GM23338 (cell line): ENCODE data around the gene TMC3. TPM values are rescaled to one million over a fixed set of nuclear protein-coding genes. Genes with fewer than 3 reads are reported as not detected.

Experiments used
- ATAC-seq: fragments of 200-7000 bp; cut with Tn5 transposase; 3 replicates; pipeline ENCODE4 v1.9.1; 2020
- DNase-seq: peaks from one replicate; pipeline ENCODE4 v3.0.0-alpha.2; 2015; ENCODE audit warnings: low spot score
- H2AFZ ChIP-seq: fragments of 200-600 bp; sonication (generic); 2 replicates; pipeline ENCODE4 v1.8.0; 2016; ENCODE audit warnings: antibody characterized with exemption, mild to moderate bottlenecking, moderate library complexity
- H3F3A ChIP-seq: fragments of 200-600 bp; sonication (generic); replicated peaks from 2 replicates; pipeline ENCODE4 v1.8.0; 2017; ENCODE audit warnings: antibody characterized with exemption, mixed run types, low read depth
- H3K27ac ChIP-seq: fragments of 200-600 bp; sonication (generic); 2 replicates; pipeline ENCODE4 v1.6.1; 2016; ENCODE audit warnings: low read depth
- H3K27me3 ChIP-seq: fragments of 200-600 bp; sonication (generic); 2 replicates; pipeline ENCODE4 v1.8.0; 2016; ENCODE audit warnings: mild to moderate bottlenecking, mixed run types, moderate library complexity; ENCODE audit not compliant: insufficient read depth
- H3K36me3 ChIP-seq: fragments of 200-600 bp; sonication (generic); 2 replicates; pipeline ENCODE4 v1.8.0; 2016; ENCODE audit warnings: mild to moderate bottlenecking; ENCODE audit not compliant: insufficient read depth
- H3K4me1 ChIP-seq: fragments of 200-600 bp; sonication (generic); 2 replicates; pipeline ENCODE4 v1.8.0; 2016; ENCODE audit warnings: mild to moderate bottlenecking, moderate library complexity; ENCODE audit not compliant: insufficient read depth
- H3K4me2 ChIP-seq: fragments of 200-600 bp; sonication (generic); 2 replicates; pipeline ENCODE4 v1.7.1; 2017; ENCODE audit warnings: mixed run types
- H3K4me3 ChIP-seq: fragments of 200-600 bp; sonication (generic); 2 replicates; pipeline ENCODE4 v1.6.1; 2016; ENCODE audit warnings: mixed run types
- H3K79me2 ChIP-seq: fragments of 200-600 bp; sonication (generic); replicated peaks from 2 replicates; pipeline ENCODE4 v1.8.0; 2017; ENCODE audit warnings: mild to moderate bottlenecking; ENCODE audit not compliant: insufficient read depth
- H3K9me2 ChIP-seq: fragments of 200-600 bp; sonication (generic); 2 replicates; pipeline ENCODE4 v1.8.0; 2017; ENCODE audit not compliant: insufficient read depth
- H4K20me1 ChIP-seq: fragments of 200-600 bp; sonication (generic); replicated peaks from 2 replicates; pipeline ENCODE4 v1.8.0; 2017; ENCODE audit warnings: mild to moderate bottlenecking; ENCODE audit not compliant: insufficient read depth
- H3K27ac Mint-ChIP-seq: 2 replicates; pipeline ENCODE4 v1.8.0; 2020; ENCODE audit warnings: inconsistent platforms, mild to moderate bottlenecking, moderate library complexity, mixed read lengths
- H3K27me3 Mint-ChIP-seq: 3 replicates; pipeline ENCODE4 v1.8.0; 2022; ENCODE audit warnings: low read depth, mild to moderate bottlenecking, moderate library complexity, mixed read lengths, inconsistent platforms; ENCODE audit not compliant: insufficient read depth, poor library complexity
- H3K36me3 Mint-ChIP-seq: 3 replicates; pipeline ENCODE4 v1.8.0; 2021; ENCODE audit warnings: low read depth, mild to moderate bottlenecking, inconsistent platforms, moderate library complexity, mixed read lengths
- H3K4me1 Mint-ChIP-seq: 3 replicates; pipeline ENCODE4 v1.8.0; 2020; ENCODE audit warnings: mild to moderate bottlenecking, inconsistent platforms, mixed read lengths
- H3K4me3 Mint-ChIP-seq: 3 replicates; pipeline ENCODE4 v1.8.0; 2021; ENCODE audit warnings: moderate library complexity, mild to moderate bottlenecking, inconsistent platforms, mixed read lengths
- H3K9me3 Mint-ChIP-seq: 3 replicates; pipeline ENCODE4 v1.8.0; 2020; ENCODE audit warnings: moderate library complexity, mild to moderate bottlenecking, inconsistent platforms, mixed read lengths
- CREB1 ChIP-seq: fragments of 250-450 bp; sonication (Bioruptor Pico); IDR thresholded peaks from 2 replicates; pipeline ENCODE4 v1.5.0; 2020; ENCODE audit warnings: low read depth, mild to moderate bottlenecking, moderate library complexity
- CTCF ChIP-seq, 2 experiments: fragments of 200-600 bp in 1 of 2; sonication (generic) in 1 of 2; conservative IDR thresholded peaks; 2 replicates each; pipeline versions ENCODE4 v1.5.1 to v1.6.1; 2016 to 2017; ENCODE audit warnings: antibody characterized with exemption in 2 of 2, low read depth in 2 of 2, mild to moderate bottlenecking in 2 of 2, moderate library complexity in 1 of 2
- ZNF331 ChIP-seq: fragments of 250-450 bp; sonication (Bioruptor Pico); IDR thresholded peaks from 2 replicates; pipeline ENCODE4 v1.5.0; 2020; ENCODE audit warnings: low read depth, mild to moderate bottlenecking, moderate library complexity
- ZNF462 ChIP-seq: fragments of 250-450 bp; sonication (Bioruptor Pico); IDR thresholded peaks from 2 replicates; pipeline ENCODE4 v1.5.0; 2020; ENCODE audit warnings: mild to moderate bottlenecking, moderate library complexity
- polyA plus RNA-seq: library from polyadenylated mRNA; unstranded; fragments of >200 nt; fragmentation: Nextera tagmentation; extraction: Ambion mirVana; gene quantifications from 2 replicates; pipeline ENCODE4 v1.2.1, GENCODE V29; 2016
- total RNA-seq: library from RNA; depleted of rRNA; stranded (reverse); fragments of >200 nt; shearing (Covaris generic); gene quantifications from 2 replicates; pipeline ENCODE4 v1.2.3, GENCODE V29; 2014

TMC3 gene
- total and polyA plus RNA-seq, 2 experiments from 2014 or later, result 0.10 TPM; not detected in 1

- Histone ChIP-seq H3K4me2 (peak overlapping the region; percentile 36), H3K27me3 (no peaks in the 10 kb centered on the region), H3K4me3 (peak overlapping the region; percentile 12; the same call in 1 of the 2 replicates), H2AFZ (peak overlapping the region; percentile 2), H3K27ac (no peak overlapping the region), H3F3A (no peaks in the 10 kb centered on the region), H4K20me1 (no peaks in the 10 kb centered on the region), H3K9me2 (no peaks in the 10 kb centered on the region), H3K4me1 (peaks cover 11% of the 10 kb centered on the region), H3K36me3 (no peaks in the 10 kb centered on the region), H3K79me2 (no peaks in the 10 kb centered on the region)
- H3K4me3 Mint-ChIP-seq, result peak overlapping the region; percentile 62
- H3K36me3 Mint-ChIP-seq, result no peaks in the 10 kb centered on the region
- H3K27ac Mint-ChIP-seq, result peak overlapping the region; percentile 90
- no peak for DNase-seq
- TF ChIP-seq ZNF331 (CRISPR knock-in tag), result no peak
- no peak for TF ChIP-seq CTCF (conservative IDR thresholded peaks at IDR 0.05; ENCODE audit: low read depth in 2 of 2)
- TF ChIP-seq CREB1, result no peak
- no peak for TF ChIP-seq ZNF462
- H3K4me1 Mint-ChIP-seq, result peaks cover 18% of the 10 kb centered on the region
- H3K9me3 Mint-ChIP-seq, result no peaks in the 10 kb centered on the region
- peak; percentile 29 for ATAC-seq
- H3K27me3 Mint-ChIP-seq, result no peaks in the 10 kb centered on the region
Measured at GRCh38 chr15:81418891-81419290, 44.9 kb upstream of the TMC3 start.

GRCh38 chr15:81418444-81418843 lies 44.4 kb upstream of the TMC3 start:
- Histone ChIP-seq H3K4me2 (peak overlapping the region; percentile 36), H3K4me1 (peaks cover 11% of the 10 kb centered on the region), H3K79me2 (no peaks in the 10 kb centered on the region), H3K9me2 (no peaks in the 10 kb centered on the region), H3K27ac (no peak overlapping the region), H3K4me3 (0 out of 2 replicates have a peak overlapping the region, but pooled peaks have one; percentile 12), H3K27me3 (no peaks in the 10 kb centered on the region), H2AFZ (peak overlapping the region; percentile 2), H4K20me1 (no peaks in the 10 kb centered on the region), H3K36me3 (no peaks in the 10 kb centered on the region), H3F3A (no peaks in the 10 kb centered on the region)
- H3K4me1 Mint-ChIP-seq, result peaks cover 18% of the 10 kb centered on the region
- ATAC-seq (no peak), DNase-seq (no peak)
- H3K9me3 Mint-ChIP-seq, result no peaks in the 10 kb centered on the region
- no peaks in the 10 kb centered on the region for H3K27me3 Mint-ChIP-seq
- H3K36me3 Mint-ChIP-seq, result no peaks in the 10 kb centered on the region
- no peak overlapping the region for H3K27ac Mint-ChIP-seq
- H3K4me3 Mint-ChIP-seq, result no peak overlapping the region
- TF ChIP-seq ZNF462, result no peak
